Suprapubic skin (tissue), 4 donors: ENCODE data around the gene PITRM1. TPM values are rescaled to one million over a fixed set of nuclear protein-coding genes. Genes with fewer than 3 reads are reported as not detected.

Experiments
- DNase-seq, 2 donors: peaks; one replicate each; pipeline ENCODE4 v3.0.0-alpha.2; 2019; ENCODE audit warnings: low spot score in 2 of 2
- H3K27ac ChIP-seq: fragments of 200-600 bp; sonication (generic); one replicate; pipeline ENCODE4 v1.5.1; 2019
- H3K27me3 ChIP-seq: fragments of 200-600 bp; sonication (generic); one replicate; pipeline ENCODE4 v1.5.1; 2019
- H3K36me3 ChIP-seq: fragments of 200-600 bp; sonication (generic); one replicate; pipeline ENCODE4 v1.5.1; 2019
- H3K4me1 ChIP-seq: fragments of 200-600 bp; sonication (generic); one replicate; pipeline ENCODE4 v1.5.1; 2019
- H3K4me3 ChIP-seq: fragments of 200-600 bp; sonication (generic); one replicate; pipeline ENCODE4 v1.5.1; 2019; ENCODE audit warnings: mild to moderate bottlenecking
- H3K9me3 ChIP-seq: fragments of 200-600 bp; sonication (generic); one replicate; pipeline ENCODE4 v1.5.1; 2019
- CTCF ChIP-seq, 2 donors: fragments of 200-600 bp in 1 of 2; fragments of 450-650 bp in 1 of 2; sonication (generic) in 1 of 2; IDR thresholded peaks; one replicate each; pipeline ENCODE4 v1.5.1; 2016 to 2019; ENCODE audit warnings: antibody characterized with exemption in 2 of 2, mild to moderate bottlenecking in 1 of 2, moderate library complexity in 1 of 2
- EP300 ChIP-seq: sonication (generic); formaldehyde crosslinking; IDR thresholded peaks from one replicate; pipeline ENCODE4 v1.6.1; 2017; ENCODE audit warnings: antibody characterized with exemption
- POLR2A ChIP-seq, 2 donors: fragments of 450-650 bp; IDR thresholded peaks; one replicate each; pipeline ENCODE4 v1.6.1; 2017; ENCODE audit warnings: antibody characterized with exemption in 2 of 2, mild to moderate bottlenecking in 2 of 2, moderate library complexity in 2 of 2
- POLR2AphosphoS5 ChIP-seq, 3 donors: sonication (generic); formaldehyde crosslinking; IDR thresholded peaks; one replicate each; pipeline ENCODE4 v1.6.1; 2017; ENCODE audit warnings: antibody characterized with exemption in 3 of 3
- WGBS: methylation state at CpG from one replicate; pipeline ENCODE4 v1.1.5; 2018; 5-methylcytosine and 5-hydroxymethylcytosine counted together
- total RNA-seq, 4 donors: library from RNA; depleted of rRNA; stranded (reverse); fragments of >200 nt; gene quantifications; one replicate each; pipeline ENCODE4 v1.1.0, GENCODE V29; 2016

PITRM1 gene
- total RNA-seq, 4 donors from 2014 or later, result 44.2 to 94.6 (median 63.1) TPM

DNA sequence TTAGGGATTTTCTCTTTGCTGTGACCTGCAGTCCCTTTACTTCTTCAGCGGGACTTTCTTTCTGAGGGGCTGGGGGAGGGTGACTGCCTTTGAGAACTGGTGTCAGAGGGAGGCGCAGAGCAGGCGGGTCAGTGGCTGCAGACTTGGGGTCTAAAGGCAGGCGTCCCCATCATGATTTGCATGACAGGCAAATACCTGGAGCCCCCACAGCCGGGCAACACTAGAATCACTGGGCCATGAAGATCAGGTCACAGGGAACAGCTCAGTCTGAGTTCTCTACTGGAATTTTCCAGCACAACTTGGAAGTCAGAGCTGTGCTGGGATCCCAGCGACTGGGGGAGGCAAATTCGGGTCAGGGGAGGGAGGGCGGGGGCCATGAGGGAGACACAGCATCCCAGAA is 29.2 kb upstream of the PITRM1 start:
- Histone ChIP-seq H3K27me3 (no peaks in the 10 kb centered on the region), H3K27ac (no peak overlapping the region), H3K4me3 (no peak overlapping the region), H3K36me3 (no peaks in the 10 kb centered on the region), H3K9me3 (no peaks in the 10 kb centered on the region), H3K4me1 (peaks cover 13% of the 10 kb centered on the region)
- no peak for DNase-seq
- TF ChIP-seq POLR2A (IDR thresholded peaks at IDR 0.05) (no peak), POLR2AphosphoS5 (IDR thresholded peaks at IDR 0.05) (no peak), EP300 (no peak), CTCF (IDR thresholded peaks at IDR 0.05) (no peak)
- 86% methylated on average over 7 of the region's 8 CpGs for WGBS

GRCh38 chr10:3199488-3199887 is 26.9 kb upstream of the PITRM1 start:
- TF ChIP-seq EP300 (no peak), POLR2AphosphoS5 (IDR thresholded peaks at IDR 0.05) (no peak)
- H3K36me3 ChIP-seq, result no peaks in the 10 kb centered on the region
- H3K27me3 ChIP-seq, result no peaks in the 10 kb centered on the region
- H3K4me1 ChIP-seq, result peaks cover 13% of the 10 kb centered on the region
- DNase-seq, result no peak
- WGBS, result 84% methylated on average over 7 of the region's 9 CpGs
- no peak overlapping the region for H3K4me3 ChIP-seq
- no peaks in the 10 kb centered on the region for H3K9me3 ChIP-seq
- no peak overlapping the region for H3K27ac ChIP-seq

DNA sequence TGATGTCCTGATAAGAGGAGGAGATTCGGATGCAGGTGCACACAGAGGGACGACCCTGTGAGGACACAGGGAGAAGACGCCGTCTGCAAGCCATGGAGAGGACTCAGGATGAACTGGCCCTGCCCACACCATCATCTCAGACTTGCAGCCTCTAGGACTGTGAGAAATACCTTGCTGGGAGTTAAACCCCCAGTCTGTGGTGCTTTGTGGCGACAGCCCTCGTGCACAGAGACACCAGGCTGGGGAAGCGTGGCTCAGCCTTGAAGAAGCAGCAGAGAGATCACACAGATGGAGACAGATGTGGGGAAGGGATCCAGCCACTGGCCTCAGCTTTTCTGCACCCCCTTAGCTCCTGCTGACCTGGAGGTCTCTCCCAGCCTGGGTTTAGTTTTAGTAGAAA is 26.3 kb upstream of the PITRM1 start:
- WGBS, result 89% methylated on average over 7 of the region's 7 CpGs
- Histone ChIP-seq H3K36me3 (no peaks in the 10 kb centered on the region), H3K4me3 (no peak overlapping the region), H3K4me1 (peaks cover 13% of the 10 kb centered on the region), H3K9me3 (no peaks in the 10 kb centered on the region), H3K27ac (no peak overlapping the region), H3K27me3 (no peaks in the 10 kb centered on the region)
- TF ChIP-seq POLR2A (IDR thresholded peaks at IDR 0.05), result no peak
- TF ChIP-seq CTCF (IDR thresholded peaks at IDR 0.05), result no peak
- no peak for TF ChIP-seq POLR2AphosphoS5 (IDR thresholded peaks at IDR 0.05)
- no peak for TF ChIP-seq EP300
- DNase-seq, result no peak

DNA sequence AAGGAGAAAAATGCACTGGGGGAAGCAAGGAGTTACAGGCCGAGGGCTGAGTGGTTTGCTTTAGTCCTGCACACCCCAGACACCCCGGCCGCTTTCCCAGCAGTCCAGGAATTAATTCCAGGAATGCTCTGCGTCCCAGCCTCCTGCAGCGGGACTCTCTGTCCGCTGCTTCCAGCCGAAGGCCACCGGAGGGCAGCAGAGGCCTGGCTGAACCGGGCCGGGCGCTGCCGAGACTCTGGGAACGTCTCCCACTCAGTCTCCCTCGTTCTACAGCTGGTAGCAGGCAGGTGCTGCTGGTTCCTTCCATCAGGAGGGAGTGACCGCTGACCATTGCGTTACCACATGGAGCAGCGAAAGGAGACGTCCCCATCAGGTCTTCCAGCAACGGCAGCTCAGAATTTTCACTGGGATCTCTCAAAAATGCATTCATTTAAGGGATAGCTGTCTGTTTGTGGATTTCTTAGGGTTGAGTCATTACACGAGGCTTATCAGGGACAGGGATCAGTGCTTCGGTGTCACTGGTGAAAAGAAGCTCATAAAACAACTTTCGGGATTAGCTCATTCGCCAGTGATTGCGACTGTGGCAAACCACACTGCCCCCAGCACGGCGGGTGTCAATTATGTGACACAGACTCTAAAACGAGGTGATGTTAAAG is 24.9 kb upstream of the PITRM1 start:
- H3K9me3 ChIP-seq, result no peaks in the 10 kb centered on the region
- no peak overlapping the region for H3K27ac ChIP-seq
- no peaks in the 10 kb centered on the region for H3K36me3 ChIP-seq
- no peaks in the 10 kb centered on the region for H3K27me3 ChIP-seq
- TF ChIP-seq CTCF (IDR thresholded peaks at IDR 0.05) (peak; percentile 80 to 93), POLR2A (IDR thresholded peaks at IDR 0.05) (no peak)
- H3K4me3 ChIP-seq, result peak overlapping the region; percentile 32
- DNase-seq, result peak; percentile 84
- 5% methylated on average over 21 of the region's 27 CpGs for WGBS
- H3K4me1 ChIP-seq, result peaks cover 17% of the 10 kb centered on the region

- H3K27ac ChIP-seq, result no peak overlapping the region
- no peaks in the 10 kb centered on the region for H3K9me3 ChIP-seq
- TF ChIP-seq CTCF (IDR thresholded peaks at IDR 0.05) (no peak), POLR2AphosphoS5 (IDR thresholded peaks at IDR 0.05) (no peak), POLR2A (IDR thresholded peaks at IDR 0.05) (no peak), EP300 (no peak)
- WGBS, result 63% methylated on average over 12 of the region's 12 CpGs
- no peak for DNase-seq
- no peaks in the 10 kb centered on the region for H3K27me3 ChIP-seq
- H3K36me3 ChIP-seq, result no peaks in the 10 kb centered on the region
- H3K4me1 ChIP-seq, result peaks cover 17% of the 10 kb centered on the region
- H3K4me3 ChIP-seq, result peak overlapping the region; percentile 32
These were observed 24.4 kb upstream of the PITRM1 start for GRCh38 chr10:3196958-3197347.

DNA sequence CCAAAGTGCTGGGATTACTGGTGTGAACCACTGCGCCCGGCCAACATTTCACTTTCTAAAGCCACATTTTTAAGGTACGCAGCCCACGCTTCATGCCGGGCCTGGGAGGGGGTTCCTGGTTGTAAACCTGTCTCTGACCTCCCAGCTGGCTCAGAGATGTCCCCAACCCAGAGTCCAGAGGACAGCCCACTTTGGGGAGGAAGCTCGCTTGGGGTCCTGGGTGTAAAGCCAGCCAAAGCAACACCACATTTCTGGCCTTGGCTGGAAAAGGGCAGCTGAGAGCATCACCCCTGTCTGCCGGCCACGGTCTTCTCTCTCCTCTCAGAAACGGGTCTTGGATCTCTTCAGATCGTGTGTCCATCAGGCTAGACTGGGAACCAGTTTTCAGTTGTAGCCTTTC is 23.9 kb upstream of the PITRM1 start:
- no peak for DNase-seq
- H3K27ac ChIP-seq, result no peak overlapping the region
- H3K4me1 ChIP-seq, result peaks cover 17% of the 10 kb centered on the region
- no peaks in the 10 kb centered on the region for H3K27me3 ChIP-seq
- TF ChIP-seq CTCF (IDR thresholded peaks at IDR 0.05) (no peak), POLR2A (IDR thresholded peaks at IDR 0.05) (no peak), POLR2AphosphoS5 (IDR thresholded peaks at IDR 0.05) (no peak), EP300 (no peak)
- WGBS, result 94% methylated on average over 10 of the region's 10 CpGs
- H3K36me3 ChIP-seq, result no peaks in the 10 kb centered on the region
- no peaks in the 10 kb centered on the region for H3K9me3 ChIP-seq
- no peak overlapping the region for H3K4me3 ChIP-seq
